Sciatic nerve (tissue), 2 donors: Measurements from ENCODE around the gene KRT74. TPM values are rescaled to one million over a fixed set of nuclear protein-coding genes. Genes with fewer than 3 reads are reported as not detected.

Experiments used
- ATAC-seq: fragments of 200-7000 bp; cut with Tn5 transposase; one replicate; pipeline ENCODE4 v1.9.1; 2020; ENCODE audit warnings: mild to moderate bottlenecking, moderate library complexity
- DNase-seq: peaks from one replicate; pipeline ENCODE4 v3.0.0-alpha.2; 2020; ENCODE audit warnings: low spot score
- intact Hi-C: fragments of 100-400 bp; cut with DNase I; formaldehyde crosslinking; loops from one replicate; pipeline ENCODE4 v1.14.2; 2022
- total RNA-seq: library from RNA; stranded (reverse); fragmentation: NEBNext Ultra II Directional; extraction: Animal tissue kit (Norgen Biotek cat#: 25700); gene quantifications from one replicate; pipeline ENCODE4 v1.2.1, GENCODE V29; 2021
- donor health status: DM: no; HTN: no; CAD: no.
- donor health status: DM: no; HTN: no; CAD: no.

KRT74 gene
- total RNA-seq, 1 donor from 2014 or later: not detected

DNA sequence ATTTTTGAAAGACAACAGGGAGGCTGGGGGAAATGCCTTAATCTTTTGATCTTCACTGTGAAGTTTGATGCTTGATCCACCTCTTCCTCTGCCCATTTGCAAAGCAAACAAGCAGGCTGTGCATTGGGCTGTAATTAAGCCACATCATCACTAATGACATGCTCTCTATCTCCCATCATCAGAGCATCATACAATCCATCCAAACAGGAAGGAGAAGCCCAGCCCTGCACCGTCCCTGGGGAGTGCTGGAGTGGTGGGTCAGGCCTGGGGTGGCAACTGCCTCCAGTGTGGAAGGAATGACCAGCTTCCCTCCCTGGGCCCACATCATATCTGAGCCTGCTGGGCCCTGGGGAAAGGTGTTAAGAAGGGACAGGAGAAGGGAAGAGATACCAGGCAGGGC lies 6.9 kb upstream of the KRT74 start:
- intact Hi-C loops: loop anchor here (5.0 kb wide), 1 partner anchor 297 kb away; no protein-coding TSS in a partner anchor
- ATAC-seq (no peak), DNase-seq (peak; percentile 17)

DNA sequence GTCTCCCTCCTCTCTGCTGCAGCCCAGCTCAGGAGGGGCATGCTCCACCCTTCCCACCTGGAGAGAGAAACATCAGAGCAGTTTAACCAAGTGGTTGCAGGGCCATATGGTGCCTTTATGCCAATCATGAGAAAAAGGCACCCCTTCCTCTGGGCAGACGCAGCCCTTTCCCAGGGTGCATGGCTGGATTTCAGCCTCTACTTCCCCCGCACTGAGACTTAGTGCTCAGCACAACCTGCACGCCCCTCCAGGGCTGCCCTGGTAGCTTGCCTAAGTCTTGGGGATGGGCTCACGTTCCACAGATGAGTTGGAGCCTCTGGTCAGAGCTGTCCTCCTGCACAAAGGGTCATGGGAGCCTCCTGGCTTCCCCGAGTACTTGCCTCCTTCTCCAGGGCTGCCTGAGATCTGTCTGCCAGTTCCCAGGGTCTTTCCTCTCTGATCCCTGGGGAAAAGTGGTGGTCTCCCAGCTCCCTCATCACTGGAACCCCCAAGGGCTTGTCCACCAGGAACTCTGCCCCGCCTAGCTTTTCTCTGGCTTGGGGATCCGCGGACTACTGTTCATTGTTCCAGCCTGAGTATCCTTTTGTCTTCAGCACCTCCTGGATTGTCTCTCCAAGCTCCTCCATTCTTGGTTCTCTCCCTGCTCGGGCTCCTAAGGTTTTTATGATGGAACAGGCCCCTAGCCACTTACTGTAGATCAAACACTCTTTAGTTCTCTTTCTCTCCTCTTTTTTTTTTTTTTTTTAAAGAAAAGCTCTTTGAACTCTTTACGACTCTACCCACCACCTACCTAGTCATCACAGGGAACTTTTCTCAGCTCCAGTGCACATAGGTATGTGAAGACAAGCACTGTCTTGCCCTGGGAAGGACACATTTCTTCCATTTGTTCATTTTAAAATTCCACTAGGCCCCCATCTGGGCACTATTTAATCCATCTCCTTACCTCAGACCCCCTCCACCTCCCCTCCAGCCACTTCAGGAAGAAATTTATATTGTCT lies 6.1 kb upstream of the KRT74 start:
- ATAC-seq: no peak
- DNase-seq: peak; percentile 50
- intact Hi-C loops: loop anchor here (5.0 kb wide), 1 partner anchor 298 kb away; no protein-coding TSS in a partner anchor

DNA sequence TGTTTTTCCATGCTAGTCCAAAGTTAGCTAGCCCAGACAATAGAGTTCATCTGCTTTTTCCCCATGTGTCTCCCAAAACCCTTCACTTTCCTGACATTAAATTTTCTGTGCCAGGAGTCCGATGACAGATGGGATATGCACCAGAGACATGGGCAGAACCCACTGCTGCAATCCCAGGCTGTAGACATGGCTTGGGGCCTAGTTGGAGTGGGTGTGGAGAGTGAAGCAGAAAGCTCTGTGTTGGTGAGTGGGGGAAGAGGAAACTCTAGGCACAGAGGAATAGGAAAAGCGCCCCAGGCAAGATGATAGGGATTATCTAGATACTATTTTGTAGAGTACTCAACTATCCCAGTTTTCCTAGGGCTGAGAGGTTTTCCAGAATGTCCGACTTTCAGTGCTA lies 4.8 kb upstream of the KRT74 start:
- ATAC-seq (no peak), DNase-seq (peak; percentile 15)
- intact Hi-C loops: no loop called here

DNA sequence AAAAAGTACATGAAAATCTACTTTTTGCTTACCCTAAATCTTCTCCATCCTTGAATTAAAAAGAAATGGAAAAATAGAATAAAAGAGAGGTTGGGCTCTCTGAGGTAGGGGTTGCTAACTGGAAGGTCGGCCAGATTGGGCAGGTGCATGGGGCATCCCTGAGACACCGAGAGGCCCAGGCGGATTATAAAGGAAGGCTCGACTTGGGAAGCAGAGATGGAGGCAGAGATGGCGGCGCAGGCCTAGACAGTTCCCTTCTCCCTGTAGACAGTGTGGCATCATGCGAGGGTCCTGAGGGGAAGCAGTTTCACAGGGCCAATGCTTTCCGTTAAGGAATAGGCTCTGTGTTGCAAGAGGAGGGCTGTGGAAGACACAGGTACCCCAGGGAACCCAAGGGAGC lies 3.7 kb upstream of the KRT74 start:
- DNase-seq (peak; percentile 47), ATAC-seq (no peak)
- intact Hi-C loops: no loop called here

DNA sequence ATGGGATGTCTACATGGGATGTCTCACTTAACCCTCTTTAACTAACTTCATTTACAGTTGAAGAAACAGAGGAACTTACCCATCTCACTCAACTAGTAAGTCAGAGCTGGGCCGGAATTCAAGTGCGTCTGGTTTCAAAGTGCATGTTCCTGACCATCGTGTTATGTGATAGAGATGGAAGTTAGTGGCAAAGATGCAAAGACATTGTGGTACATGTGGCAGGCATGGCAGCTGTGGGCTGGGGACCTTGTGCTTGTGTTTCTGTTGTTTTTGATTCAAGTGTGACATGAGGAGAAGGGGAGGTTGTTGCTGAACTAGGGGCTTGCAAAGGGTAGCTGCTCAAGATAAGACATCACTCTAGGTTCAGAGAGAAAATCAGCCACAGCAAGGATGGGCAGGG lies 2.3 kb upstream of the KRT74 start:
- intact Hi-C loops: no loop called here
- DNase-seq (peak; percentile 14), ATAC-seq (no peak)

DNA sequence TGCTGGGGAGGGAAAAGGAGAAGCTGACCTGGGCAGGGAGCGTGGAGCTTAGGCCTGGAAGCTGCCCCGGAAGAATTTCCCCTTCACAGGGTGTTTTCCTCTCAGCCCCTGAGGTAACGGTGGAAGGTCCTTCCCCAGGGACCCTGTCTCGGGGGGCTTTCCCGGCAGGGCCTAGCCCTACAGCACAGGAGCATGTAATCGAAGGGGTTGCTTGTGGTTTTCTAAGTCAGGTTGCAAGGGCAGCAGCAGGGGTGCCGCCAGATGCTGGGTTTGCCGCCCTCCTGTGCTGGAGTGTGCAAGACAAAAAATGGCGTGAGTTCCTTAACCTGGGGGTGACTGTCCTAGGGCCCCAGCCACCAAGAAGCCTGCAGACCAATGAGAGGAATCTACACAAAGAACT lies 1.6 kb upstream of the KRT74 start:
- ATAC-seq (no peak), DNase-seq (peak; percentile 41)
- intact Hi-C loops: no loop called here

DNA sequence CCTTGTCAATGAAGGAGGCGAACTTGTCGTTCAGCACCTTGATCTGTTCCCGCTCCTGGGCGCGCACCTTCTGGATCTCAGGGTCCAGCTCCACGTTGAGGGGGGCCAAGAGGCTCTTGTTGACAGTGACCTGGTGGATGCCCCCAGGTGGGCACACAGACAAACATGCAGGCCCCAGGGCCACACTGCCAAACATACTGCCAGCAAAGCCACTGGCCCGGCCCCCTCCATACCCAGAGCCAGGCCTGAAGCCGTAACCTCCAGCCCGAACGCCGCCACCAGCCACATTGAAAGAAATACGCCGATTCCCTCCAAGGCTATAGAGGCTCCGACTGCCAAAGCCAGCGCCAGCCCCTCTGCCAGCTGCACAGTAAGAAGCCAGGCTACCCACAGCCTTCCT lies 337 bp downstream of the KRT74 start:
- no peak for ATAC-seq
- intact Hi-C loops: no loop called here
- no peak for DNase-seq

DNA sequence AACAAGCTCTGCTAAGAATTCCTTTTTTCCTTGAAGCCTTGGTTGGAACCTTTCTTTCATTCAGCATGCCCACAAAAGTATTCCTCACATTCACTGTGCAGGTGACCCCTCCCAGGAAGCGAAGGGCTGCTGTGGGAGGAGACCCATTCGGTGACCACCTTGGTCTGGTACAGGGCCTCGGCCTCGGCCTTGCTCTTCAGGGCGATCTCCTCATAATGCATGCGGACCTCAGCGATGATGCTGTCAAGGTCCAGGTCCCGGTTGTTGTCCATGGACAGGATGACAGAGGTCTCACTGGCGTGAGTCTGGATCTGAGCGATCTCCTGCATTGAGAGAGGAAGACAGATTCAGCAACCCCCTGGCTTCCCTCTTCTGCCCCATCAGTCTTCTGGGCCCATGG lies 3.1 kb downstream of the KRT74 start:
- no peak for ATAC-seq
- DNase-seq: no peak
- intact Hi-C loops: no loop called here

DNA sequence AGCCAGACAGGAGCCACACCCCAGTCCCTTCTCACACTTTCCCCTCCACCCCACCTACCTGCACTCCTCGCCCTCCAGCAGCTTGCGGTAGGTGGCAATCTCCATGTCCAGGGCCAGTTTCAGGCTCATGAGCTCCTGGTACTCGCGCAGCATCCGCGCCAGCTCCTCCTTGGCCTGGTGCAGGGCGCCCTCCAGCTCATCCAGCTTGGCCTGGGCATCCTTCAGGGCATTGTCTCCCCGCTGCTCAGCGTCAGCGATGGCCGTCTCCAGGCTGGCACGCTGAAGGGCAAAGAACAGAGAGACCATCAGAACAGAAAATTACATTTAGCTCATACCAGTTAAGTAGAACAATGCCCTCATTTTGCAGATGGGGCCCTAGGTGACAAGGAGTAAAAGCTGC lies 5.5 kb downstream of the KRT74 start:
- no peak for DNase-seq
- no peak for ATAC-seq
- intact Hi-C loops: no loop called here

DNA sequence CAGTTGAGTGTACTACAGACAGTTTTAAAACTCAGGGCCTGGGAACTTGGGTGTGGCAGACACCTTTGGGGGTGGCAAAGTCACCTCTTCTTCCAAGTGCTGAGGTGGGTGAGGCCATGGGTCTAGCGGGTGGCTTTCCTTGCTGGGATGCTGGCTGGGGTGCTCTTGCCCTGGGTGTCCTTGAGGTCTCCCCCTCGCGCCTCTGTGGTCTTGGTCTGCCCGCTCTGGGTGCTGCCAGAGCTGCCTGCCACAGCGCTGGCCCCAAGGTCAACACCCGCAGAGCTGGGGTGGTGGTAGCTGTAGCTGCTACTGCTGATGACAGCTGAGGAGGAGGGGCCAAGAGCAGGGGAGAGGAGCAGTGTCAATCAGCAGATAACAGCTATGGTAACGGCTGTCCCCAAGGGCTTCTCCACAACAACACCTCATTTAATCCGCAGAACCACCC lies 6.8 kb downstream of the KRT74 start:
- intact Hi-C loops: no loop called here
- ATAC-seq (no peak), DNase-seq (no peak)

DNA sequence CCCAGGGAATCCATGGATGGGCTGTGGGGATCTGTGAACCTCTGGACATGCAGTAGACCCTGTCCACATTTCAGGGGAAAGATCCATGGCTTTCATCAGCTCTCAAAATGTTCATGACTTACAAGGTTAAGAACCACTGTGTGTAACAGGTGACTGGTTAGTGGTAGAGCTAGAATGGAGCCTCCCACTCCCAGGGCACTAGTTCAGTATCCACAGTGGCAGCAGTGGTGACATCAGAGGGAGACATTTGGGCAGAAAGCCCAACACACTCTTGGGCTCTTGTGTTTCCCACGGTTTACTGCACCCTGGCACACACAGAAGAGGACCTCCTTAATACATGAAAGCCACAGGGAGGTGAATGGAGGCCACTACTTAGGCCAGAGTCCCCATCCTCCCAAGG lies 9.1 kb downstream of the KRT74 start:
- intact Hi-C loops: no loop called here
- ATAC-seq (no peak), DNase-seq (no peak)

DNA sequence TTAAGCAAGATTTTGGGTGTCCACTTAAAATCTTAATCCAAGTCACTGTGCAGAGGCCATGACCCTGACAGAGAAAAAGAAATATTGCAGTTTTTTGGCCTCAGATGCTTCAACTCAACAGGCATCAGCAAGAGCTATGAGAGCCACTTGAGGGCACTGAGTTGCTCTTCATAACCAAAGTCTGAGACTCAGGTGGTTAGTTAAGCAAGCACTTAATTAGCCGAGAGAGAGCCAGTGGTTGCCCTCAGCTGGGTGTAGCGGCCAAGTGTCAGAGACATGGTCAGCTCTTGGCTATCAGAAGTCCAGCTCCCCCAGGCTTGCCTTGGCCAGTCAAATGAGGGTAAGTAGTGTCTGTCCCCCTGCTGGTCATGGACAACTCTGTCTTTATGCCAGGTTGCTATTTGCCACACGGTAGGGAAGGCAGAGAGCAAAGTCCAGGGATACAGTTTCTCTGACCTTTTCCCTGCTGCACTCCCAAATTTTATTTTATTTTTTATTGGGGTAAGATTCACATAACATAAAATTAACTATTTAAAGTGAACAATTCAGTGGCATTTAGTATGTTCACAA lies 11.7 kb downstream of the KRT74 start:
- ATAC-seq: no peak
- DNase-seq: no peak
- intact Hi-C loops: no loop called here

DNA sequence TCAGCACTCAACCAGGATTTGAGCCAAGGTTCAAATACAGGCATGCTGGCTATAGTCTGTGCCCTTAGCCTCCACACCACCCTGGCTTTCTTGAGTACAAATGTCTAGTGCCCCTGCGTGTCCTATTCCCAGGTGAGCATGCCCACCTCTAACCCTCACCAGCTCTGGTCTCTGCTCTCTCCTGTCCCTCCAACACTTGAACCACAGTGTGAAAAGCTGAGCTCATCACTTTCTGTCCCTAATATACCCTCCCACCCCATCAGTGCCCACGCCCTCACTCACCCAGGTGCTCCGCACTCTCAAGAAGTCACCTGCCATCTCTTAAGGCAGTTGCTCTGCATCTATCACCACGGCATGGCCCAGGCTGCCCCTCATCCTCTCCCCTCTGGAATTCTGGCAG lies 13.7 kb downstream of the KRT74 start:
- DNase-seq: no peak
- intact Hi-C loops: no loop called here
- no peak for ATAC-seq

DNA sequence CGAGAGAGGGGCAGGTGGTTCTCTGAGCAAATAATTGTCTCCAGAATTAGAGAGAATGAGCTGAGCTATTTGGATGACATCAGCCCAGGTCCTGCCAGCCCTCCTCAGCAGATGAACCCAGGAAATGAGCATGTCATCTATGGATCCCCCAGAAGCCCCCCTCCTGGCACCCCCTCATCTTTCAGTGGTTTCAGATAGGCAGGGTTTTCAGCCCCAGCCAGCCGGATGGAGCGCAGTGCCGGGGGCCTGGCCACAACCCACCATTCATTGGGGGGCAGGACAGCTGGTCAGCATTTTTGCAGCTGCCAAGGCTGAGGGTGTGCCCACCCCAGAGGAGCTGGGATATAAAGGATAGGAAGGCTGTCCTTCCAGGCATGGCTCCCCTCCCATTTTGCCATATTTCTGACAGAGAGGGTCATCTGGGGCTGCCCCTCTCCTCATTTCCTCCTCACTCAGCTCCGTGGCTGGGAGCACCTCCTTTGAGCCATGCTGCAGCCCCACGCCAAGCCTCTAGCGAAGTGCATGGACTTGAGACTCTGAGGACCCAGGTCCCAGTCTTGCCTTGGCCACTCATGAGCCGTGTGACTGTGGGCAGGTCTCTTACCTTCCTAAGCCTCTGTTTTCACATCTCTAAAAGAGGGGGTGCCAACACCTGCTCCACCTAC lies 14.7 kb downstream of the KRT74 start:
- intact Hi-C loops: no loop called here
- ATAC-seq: no peak
- no peak for DNase-seq

DNA sequence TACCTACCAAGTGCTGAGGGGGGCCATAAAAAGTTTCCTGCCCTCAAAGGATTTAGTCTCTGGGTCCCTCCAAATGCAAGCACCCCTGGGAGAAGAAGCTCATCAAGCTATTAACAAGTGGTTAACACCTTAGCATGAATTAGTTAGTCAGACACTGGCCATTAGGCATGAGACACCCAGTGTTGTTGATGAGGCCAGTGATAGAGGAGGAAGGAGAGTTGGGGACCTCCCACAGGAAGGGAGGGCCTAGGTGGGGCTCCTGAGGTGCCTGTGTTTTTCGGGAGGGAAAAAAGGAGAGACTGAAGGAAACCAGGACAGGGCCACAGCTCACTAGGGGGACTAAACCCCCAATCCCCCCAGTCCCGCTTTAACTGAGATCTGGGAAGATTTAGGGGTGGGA lies 16.2 kb downstream of the KRT74 start:
- intact Hi-C loops: no loop called here
- ATAC-seq: no peak
- no peak for DNase-seq

DNA sequence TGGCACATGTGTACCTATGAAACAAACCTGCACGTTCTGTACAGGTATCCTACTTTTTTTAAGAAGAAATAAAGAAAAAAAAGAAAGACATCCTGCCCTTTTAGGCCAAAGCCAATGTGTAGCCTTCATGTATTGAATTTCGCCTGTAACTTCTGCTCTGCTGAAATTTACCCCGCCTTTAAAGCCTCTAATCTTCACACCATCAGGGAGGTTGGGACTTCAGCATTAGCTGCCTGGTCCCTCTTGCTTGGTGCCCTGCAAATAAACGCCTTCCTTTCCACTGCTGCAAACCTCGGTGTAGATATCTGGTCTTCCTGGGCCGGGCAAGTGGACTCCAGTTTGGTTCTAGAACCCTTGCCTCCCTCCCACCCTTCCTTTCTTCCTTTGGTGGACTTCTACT lies 18.1 kb downstream of the KRT74 start:
- DNase-seq (no peak), ATAC-seq (no peak)
- intact Hi-C loops: no loop called here

DNA sequence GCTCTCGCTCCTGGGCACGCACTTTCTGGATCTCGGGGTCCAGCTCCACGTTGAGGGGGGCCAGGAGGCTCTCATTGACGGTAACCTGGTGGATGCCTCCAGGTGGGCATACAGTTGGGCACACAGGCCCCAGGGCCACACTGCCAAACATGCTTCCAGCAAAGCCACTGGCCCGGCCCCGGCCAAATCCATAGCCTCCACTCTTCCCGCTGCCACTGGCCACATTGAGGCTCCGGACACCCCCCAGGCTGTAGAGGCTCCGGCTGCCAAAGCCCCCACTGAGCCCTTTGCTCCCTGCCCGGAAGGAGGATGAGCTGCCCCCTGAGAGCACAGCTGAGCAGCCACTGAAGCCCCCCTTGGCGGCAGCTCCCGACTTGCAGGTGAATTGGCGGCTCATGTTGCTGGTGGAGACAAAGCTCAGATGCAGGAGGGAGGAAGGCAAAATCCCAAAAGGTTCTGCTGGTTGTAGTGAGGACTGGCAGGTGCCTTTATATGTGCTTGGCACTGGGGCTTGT lies 20.9 kb downstream of the KRT74 start, which contains the start of gene KRT71:
Gene KRT71 (minus strand): TSS at position 465 of the 515 bp plus-strand sequence. CDS start 68 bp downstream, at position 397.
- ATAC-seq (no peak), DNase-seq (no peak)
- intact Hi-C loops: no loop called here

DNA sequence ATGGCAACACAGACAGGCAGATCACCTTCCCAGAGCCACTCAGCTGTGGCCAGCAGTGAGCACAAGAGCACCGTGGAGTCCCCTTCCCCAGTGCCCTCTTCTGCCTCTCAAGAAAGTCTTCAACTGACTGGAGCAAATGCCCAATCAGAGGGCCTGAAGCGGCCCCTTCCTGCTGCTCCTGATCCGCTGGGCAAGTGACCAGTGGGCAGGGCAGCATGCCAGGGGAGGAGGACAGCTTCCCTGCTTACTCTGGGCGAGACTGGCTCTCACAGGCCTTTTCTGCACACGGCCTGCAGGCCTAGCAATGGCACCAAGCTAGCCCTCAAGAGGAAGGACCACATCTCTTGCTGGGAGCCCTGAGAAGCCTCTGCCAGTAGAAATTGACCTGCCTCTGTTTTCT lies 21.6 kb downstream of the KRT74 start:
- intact Hi-C loops: no loop called here
- no peak for ATAC-seq
- no peak for DNase-seq

DNA sequence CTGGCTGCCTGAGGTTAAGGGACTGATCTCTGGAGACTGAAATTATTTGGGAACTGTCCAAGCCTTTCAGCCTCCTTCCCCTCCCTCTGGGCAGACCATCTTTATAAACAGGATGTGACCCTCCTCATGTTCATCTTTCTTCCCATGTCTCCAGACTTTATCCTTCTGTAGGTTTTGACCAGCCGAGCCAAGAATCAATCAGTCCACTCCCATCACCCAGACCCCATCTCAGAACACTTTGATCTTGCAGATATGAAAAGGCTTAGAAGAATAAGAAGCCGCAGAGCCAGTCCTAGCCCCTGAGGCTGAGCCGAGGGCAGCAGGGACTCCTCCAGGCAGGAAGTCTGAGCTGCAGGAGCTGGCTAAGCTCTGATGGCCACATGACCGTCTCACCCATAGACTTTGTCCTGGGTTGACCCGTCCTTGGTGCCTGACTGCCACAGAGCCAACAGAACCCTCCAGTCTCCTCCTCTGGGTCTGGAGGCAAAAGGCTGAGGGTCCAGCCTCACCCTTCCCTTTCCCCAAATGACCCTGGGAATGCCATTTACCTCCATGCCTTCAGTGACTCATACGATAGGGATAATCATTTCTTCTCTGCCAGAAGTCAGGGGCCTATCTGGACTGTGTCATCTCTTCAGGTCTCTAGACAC lies 22.3 kb downstream of the KRT74 start:
- intact Hi-C loops: no loop called here
- no peak for ATAC-seq
- no peak for DNase-seq
